ENCODE data around the gene ZDHHC8. TPM values are rescaled to one million over a fixed set of nuclear protein-coding genes. Genes with fewer than 3 reads are reported as not detected.
A peak's percentile ranks its signal among the peaks of the same experiment; 100 is the strongest.

Gene ZDHHC8
- 10 to 100 TPM; 93.5 to 99.2 TPM for total RNA-seq
- polyA plus RNA-seq, result 1 to 10 TPM; 1.4 to 4.6 (median 2.6) TPM
- total RNA-seq, result 29.0 to 62.7 (median 56.4) reads per million in 6 experiments

GRCh38 chr22:20131597-20131858 lies at the start of gene ZDHHC8:
Gene ZDHHC8 (plus strand): TSS chr22:20131804. CDS start chr22:20131948, 144 bp downstream.
- H3K27me3 Mint-ChIP-seq, result no peaks in the 10 kb centered on the region
- DNase-seq, result peak in 4 of 10 donors; percentile 27 to 64 (median 50)
- H3K4me1 Mint-ChIP-seq, result peaks cover 8 to 44% (median 33%) of the 10 kb centered on the region in 4 donors
- ATAC-seq, result peak; percentile 70 to 71
- H3K36me3 Mint-ChIP-seq, result peaks cover 0 to 12% (median 0%) of the 10 kb centered on the region in 3 donors
- no peaks in the 10 kb centered on the region for H3K9me3 Mint-ChIP-seq
- H3K4me3 Mint-ChIP-seq, result peak within 1 kb of the TSS; percentile 67 to 88 (median 72)
- POLR2A ChIA-PET, result interaction anchor here (0.6 to 3.3 kb wide), 2 partner anchors 14 to 81 kb away, joined by 7 to 14 read pairs; partner anchors contain the start of gene TRMT2A
- H3K27ac Mint-ChIP-seq, result peak within 1 kb of the TSS in 7 of 10 donors; percentile 15 to 86 (median 60)

DNA sequence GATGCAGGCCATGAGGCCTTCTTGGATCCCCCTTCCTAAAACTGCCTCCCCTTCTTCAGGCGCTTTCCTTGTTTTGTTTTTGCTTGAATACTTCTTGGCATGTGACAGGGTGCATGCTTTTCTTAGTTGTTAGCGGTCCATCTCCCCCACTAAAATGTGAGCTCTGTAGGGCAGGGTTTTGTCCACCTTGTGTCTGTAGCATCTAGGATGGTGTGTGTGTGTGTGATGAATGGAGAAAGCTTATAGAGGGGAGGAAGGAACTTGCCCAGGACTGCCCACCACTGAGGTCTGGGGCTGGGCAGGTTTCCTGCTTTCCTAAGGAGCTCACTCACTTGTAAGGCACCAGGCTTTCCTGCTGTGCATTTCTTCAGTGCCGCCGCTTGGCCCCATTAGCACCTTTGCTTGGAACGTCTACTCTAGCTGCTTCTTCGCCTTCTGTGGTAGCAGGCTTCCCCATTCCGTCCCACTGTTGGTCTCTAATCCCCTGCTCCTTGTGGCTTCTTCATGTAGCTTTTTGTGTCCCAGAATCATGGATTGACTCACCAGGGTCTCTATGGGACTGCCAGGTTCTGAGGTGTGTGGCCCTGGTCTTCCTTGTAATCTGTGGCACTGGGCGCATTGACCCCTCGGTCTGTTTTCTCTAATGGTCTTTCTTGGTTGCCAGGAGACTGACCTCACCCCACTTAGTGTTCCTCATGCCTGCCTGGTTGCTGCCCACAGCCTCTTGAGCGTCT lies 48.3 kb upstream of the ZDHHC8 start:
- Mint-ChIP-seq H3K27ac (peak overlapping the region in 9 of 10 donors; percentile 36 to 91 (median 71)), H3K36me3 (peaks cover 0 to 33% (median 7%) of the 10 kb centered on the region in 3 donors)
- POLR2A ChIA-PET, result interaction anchor here (0.7 to 2.2 kb wide), 6 partner anchors 8 to 191 kb away, joined by 3 to 7 read pairs (median 4); partner anchors contain the start of genes RANBP1, TANGO2 and TRMT2A

DNA sequence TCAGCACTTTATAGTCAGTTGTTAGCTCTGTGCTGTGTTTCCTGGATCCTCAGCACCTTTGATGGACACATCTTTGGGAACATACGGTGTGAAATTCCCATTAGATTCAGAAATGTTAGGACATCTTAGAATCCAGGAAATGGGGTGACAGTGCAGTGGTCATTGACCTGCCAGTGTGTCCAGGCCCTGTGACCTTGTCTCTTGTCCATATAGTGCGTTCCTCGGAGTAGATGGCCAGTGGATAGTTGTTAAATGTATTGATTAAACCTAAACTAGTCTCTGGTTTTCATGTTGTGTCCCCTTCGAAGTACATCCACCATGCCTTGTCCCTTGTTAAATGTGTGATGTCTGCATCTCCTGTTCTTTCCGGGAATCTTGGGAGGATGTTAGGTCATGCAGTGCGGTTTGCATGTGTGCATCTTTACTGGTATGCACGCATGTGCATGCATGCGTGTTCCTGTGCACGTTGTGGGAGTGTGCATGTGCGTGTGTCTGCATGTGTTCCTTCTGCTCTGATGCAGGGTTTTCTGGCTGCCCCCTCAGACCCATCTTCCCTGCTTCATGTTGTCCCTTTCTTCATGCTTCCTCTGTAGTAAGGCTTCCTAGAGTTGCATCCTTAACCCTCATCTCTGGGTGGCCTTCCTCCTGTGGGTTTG lies 47.6 kb upstream of the ZDHHC8 start:
- no peak for DNase-seq
- Mint-ChIP-seq H3K27me3 (no peaks in the 10 kb centered on the region), H3K4me3 (peak overlapping the region in 4 of 10 donors; percentile 31 to 74 (median 66)), H3K4me1 (peaks cover 34 to 72% (median 67%) of the 10 kb centered on the region in 4 donors), H3K27ac (peak overlapping the region in 8 of 10 donors; percentile 4 to 88 (median 64)), H3K9me3 (no peaks in the 10 kb centered on the region), H3K36me3 (peaks cover 0 to 40% (median 10%) of the 10 kb centered on the region in 3 donors)
- POLR2A ChIA-PET, result interaction anchor here (0.7 to 1.1 kb wide), 3 partner anchors 25 to 192 kb away, joined by 3 to 6 read pairs (median 3); partner anchors contain the start of gene TRMT2A
- ATAC-seq, result no peak

More for the DNA sequence above, 48.3 kb upstream of the ZDHHC8 start:
- no peak for DNase-seq
- no peaks in the 10 kb centered on the region for H3K9me3 Mint-ChIP-seq
- ATAC-seq, result no peak
- no peaks in the 10 kb centered on the region for H3K27me3 Mint-ChIP-seq
- peak overlapping the region in 9 of 10 donors; percentile 7 to 87 (median 44) for H3K4me3 Mint-ChIP-seq
- peaks cover 34 to 67% (median 64%) of the 10 kb centered on the region in 4 donors for H3K4me1 Mint-ChIP-seq

DNA sequence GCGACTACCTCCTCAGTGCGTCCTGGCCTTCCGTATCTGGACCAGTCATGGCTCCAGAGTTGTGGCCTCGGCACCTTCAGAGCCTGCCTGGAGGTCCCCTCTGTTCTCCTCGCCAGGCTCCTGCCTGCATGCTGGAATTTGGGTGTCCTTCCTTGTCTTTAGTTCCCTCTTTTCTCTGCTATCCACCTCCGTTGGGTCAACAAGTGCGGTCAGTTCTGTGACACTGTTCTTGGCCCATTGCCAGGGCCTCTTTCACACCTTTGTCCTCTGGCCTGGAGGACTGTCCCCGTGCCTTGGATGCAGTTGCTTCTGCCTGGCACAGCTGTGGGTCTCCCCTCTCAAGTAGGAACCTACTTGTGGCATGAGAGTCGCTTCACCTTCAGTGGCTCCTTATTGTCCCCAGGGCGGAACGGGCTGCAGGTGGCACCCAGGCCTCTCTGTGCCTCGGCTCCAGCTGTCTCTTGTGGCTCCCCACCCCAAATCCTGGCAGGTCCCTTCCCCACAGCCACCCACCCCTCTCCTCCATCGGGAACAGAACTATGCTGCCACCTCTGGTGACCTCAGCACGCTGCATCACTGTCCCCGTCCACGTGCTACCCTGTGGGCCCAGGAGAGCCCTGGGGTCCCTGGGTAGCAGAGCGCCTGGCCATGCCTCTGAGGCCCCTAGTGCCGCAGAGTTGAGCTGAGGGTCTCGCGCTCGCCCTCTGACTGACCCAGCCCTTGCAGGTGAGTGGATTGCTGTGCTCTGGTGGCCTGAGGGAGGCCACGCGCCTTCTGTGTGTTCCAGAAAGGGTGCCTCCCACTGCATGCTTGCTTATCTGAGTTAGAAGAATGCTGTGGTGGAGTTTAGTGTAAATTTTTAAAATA lies 46.8 kb upstream of the ZDHHC8 start:
- DNase-seq, result no peak

DNA sequence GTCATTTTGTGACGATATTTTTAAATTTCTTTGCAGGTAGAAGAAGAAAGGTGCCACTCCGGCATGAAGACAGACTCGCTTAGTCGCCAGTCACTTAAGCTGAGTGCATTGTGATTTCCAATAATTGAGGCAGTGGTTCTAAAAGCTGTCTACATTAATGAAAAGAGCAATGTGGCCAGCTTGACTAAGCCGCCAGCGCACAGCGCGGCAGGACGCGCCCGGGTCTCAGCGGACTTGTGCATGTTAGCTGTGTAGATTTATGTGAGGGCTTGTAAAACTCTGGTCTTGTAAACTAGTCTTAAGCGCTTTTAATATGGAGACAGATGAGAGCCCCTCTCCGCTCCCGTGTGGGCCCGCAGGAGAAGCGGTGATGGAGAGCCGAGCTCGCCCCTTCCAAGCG lies 46.0 kb upstream of the ZDHHC8 start:
- no peak for DNase-seq
- H3K36me3 Mint-ChIP-seq, result peaks cover 5 to 56% (median 19%) of the 10 kb centered on the region in 3 donors
- H3K27me3 Mint-ChIP-seq, result no peaks in the 10 kb centered on the region
- no peaks in the 10 kb centered on the region for H3K9me3 Mint-ChIP-seq
- H3K4me3 Mint-ChIP-seq, result no peak overlapping the region
- H3K27ac Mint-ChIP-seq, result peak overlapping the region in 2 of 10 donors; percentile 5 to 55
- ATAC-seq, result no peak
- POLR2A ChIA-PET, result no interaction called here
- H3K4me1 Mint-ChIP-seq, result peaks cover 36 to 80% (median 74%) of the 10 kb centered on the region in 4 donors

More for the DNA sequence above, 46.8 kb upstream of the ZDHHC8 start:
- Mint-ChIP-seq H3K9me3 (no peaks in the 10 kb centered on the region), H3K27ac (peak overlapping the region in 5 of 10 donors; percentile 66 to 88 (median 71)), H3K4me1 (peaks cover 34 to 73% (median 70%) of the 10 kb centered on the region in 4 donors), H3K4me3 (peak overlapping the region in 3 of 10 donors; percentile 26 to 71 (median 61)), H3K36me3 (peaks cover 0 to 48% (median 15%) of the 10 kb centered on the region in 3 donors), H3K27me3 (no peaks in the 10 kb centered on the region)
- no peak for ATAC-seq
- POLR2A ChIA-PET, result no interaction called here

GRCh38 chr22:20086101-20086599 lies 45.5 kb upstream of the ZDHHC8 start:
- Mint-ChIP-seq H3K9me3 (no peaks in the 10 kb centered on the region), H3K27ac (peak overlapping the region in 4 of 10 donors; percentile 6 to 74 (median 42)), H3K4me3 (no peak overlapping the region), H3K4me1 (peaks cover 34 to 80% (median 73%) of the 10 kb centered on the region in 4 donors), H3K27me3 (no peaks in the 10 kb centered on the region), H3K36me3 (peaks cover 8 to 60% (median 21%) of the 10 kb centered on the region in 3 donors)
- DNase-seq, result no peak
- POLR2A ChIA-PET, result interaction anchor here (0.7 kb wide), 1 partner anchor 127 kb away, joined by 3 read pairs; no protein-coding TSS in a partner anchor
- ATAC-seq, result no peak

DNA sequence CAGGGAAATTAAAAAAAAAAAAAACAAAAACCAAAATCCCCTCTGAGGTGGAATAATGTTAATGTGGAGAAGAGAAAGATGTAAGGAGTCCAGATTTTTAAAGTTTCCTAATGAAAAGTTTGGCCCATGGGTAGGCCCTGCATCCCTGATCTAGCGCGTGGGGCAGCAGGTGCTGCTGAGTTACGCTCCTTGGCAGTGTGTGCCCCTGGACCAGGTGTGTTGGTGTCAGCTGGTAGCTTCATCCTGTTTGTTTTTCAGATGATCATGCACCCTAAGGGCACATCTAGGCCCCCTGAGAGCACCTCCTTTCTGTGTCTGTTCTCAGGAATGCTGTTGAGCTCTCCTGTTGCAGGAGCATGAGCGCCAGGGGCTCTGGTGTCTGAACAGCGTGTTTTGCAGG lies 44.8 kb upstream of the ZDHHC8 start:
- peaks cover 31 to 80% (median 73%) of the 10 kb centered on the region in 4 donors for H3K4me1 Mint-ChIP-seq
- peaks cover 10 to 67% (median 24%) of the 10 kb centered on the region in 3 donors for H3K36me3 Mint-ChIP-seq
- H3K27me3 Mint-ChIP-seq, result no peaks in the 10 kb centered on the region
- H3K27ac Mint-ChIP-seq, result peak overlapping the region in 3 of 10 donors; percentile 6 to 85 (median 76)
- POLR2A ChIA-PET, result no interaction called here
- no peaks in the 10 kb centered on the region for H3K9me3 Mint-ChIP-seq
- H3K4me3 Mint-ChIP-seq, result peak overlapping the region in 2 of 10 donors; percentile 54 to 78
- DNase-seq (no peak), ATAC-seq (no peak)

DNA sequence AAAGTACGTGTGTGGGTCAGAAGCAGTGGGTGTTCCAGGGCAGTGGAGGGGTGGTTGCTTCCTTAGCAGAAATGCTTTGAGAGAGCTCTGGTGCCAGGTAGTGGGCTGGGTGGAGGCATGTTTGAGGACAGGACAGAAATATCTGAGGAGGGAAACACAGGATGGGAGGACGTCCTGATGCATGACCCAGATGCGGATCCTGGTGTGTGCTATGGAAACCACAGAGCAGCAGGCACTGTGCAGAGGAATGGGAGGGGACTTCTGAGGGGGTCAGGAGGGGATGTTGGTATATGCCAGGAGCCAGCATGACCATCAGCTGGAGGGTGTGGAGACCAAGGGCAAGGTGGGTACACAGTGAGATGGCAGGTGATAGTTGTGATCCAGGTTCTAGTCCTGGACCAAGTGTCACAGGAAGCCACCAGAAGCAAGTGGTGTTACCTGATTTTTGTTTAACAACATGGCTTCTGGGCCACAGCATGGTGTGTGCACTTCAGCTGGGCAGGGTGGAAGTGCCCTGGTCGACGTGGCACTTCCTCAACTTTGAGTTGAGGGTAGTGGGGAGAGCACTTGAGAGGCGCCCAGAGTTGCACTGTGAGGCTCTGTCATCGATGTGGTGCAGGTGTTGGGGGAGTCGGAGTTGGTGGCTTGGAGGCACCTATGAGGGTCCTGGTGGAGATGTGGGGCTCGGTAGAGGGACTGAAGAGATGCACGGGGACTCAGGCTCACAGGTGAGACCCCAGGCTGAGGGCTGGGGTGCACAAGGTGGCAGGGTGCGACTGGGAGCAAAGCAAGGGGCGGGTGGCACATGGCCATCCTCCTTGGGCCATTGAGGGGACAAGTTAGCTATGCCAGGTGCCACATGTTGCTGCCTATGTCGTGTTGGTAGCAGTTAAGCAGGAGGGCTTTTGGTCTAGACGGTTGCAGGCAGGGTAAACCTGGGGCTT lies 44.0 kb upstream of the ZDHHC8 start:
- POLR2A ChIA-PET, result interaction anchor here (0.6 kb wide), 1 partner anchor 14 kb away, joined by 3 read pairs; no protein-coding TSS in a partner anchor
- Mint-ChIP-seq H3K4me1 (peaks cover 29 to 80% (median 72%) of the 10 kb centered on the region in 4 donors), H3K27ac (peak overlapping the region in 8 of 10 donors; percentile 63 to 85 (median 77)), H3K9me3 (no peaks in the 10 kb centered on the region), H3K36me3 (peaks cover 10 to 75% (median 24%) of the 10 kb centered on the region in 3 donors), H3K4me3 (peak overlapping the region in 6 of 10 donors; percentile 11 to 78 (median 45)), H3K27me3 (no peaks in the 10 kb centered on the region)
- DNase-seq, result no peak
- no peak for ATAC-seq

- ATAC-seq, result no peak
- no peaks in the 10 kb centered on the region for H3K27me3 Mint-ChIP-seq
- H3K9me3 Mint-ChIP-seq, result no peaks in the 10 kb centered on the region
- no peak for DNase-seq
- H3K27ac Mint-ChIP-seq, result peak overlapping the region in 1 of 10 donors; percentile 15
- POLR2A ChIA-PET, result interaction anchor here (0.6 kb wide), 1 partner anchor 14 kb away, joined by 3 read pairs; no protein-coding TSS in a partner anchor
- H3K4me3 Mint-ChIP-seq, result peak overlapping the region in 1 of 10 donors; percentile 78
- peaks cover 10 to 82% (median 24%) of the 10 kb centered on the region in 3 donors for H3K36me3 Mint-ChIP-seq
- H3K4me1 Mint-ChIP-seq, result peaks cover 26 to 75% (median 67%) of the 10 kb centered on the region in 4 donors
Observed at GRCh38 chr22:20088263-20088648, 43.3 kb upstream of the ZDHHC8 start.

DNA sequence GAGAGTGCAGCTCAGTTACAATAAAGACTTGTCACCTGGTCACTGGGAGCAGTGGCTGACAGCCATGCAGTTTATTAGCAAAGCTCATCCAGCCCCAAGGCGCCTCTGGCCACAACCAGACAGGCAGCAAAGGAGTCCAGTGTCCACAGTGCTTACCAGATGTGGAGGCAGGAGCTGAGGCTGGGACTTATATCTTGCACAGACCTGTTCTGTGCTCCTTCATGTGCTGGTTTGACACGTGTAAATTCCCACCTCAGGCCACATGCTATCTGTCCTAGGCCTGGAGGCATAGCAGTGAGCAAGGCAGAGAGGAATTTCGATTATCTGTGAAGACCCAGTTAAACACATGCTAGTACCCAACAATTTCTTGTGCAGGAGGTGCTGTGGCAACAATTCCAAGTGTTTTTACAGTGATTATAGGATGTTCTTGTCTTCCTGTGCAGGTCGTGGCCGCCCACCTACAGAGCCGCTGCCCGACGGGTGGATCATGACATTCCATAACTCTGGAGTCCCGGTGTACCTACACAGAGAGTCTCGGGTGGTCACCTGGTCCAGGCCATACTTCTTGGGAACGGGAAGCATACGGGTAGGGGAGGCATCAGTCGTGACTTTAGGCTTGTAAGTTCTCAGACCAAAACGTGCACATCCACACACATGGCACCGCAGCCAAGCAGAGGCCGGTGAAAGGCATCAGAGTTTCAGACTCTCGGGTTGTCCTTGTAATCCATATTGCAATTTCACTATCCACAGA lies 42.2 kb upstream of the ZDHHC8 start:
- peak overlapping the region in 8 of 10 donors; percentile 17 to 90 (median 60) for H3K27ac Mint-ChIP-seq
- POLR2A ChIA-PET, result interaction anchor here (0.6 to 1.8 kb wide), 2 partner anchors 8 to 68 kb away, joined by 3 to 5 read pairs; partner anchors contain the start of gene TANGO2

More for the DNA sequence above, 42.2 kb upstream of the ZDHHC8 start:
- ATAC-seq (no peak), DNase-seq (no peak)
- peaks cover 10 to 89% (median 26%) of the 10 kb centered on the region in 3 donors for H3K36me3 Mint-ChIP-seq
- peaks cover 16 to 75% (median 60%) of the 10 kb centered on the region in 4 donors for H3K4me1 Mint-ChIP-seq
- no peaks in the 10 kb centered on the region for H3K9me3 Mint-ChIP-seq
- H3K4me3 Mint-ChIP-seq, result peak overlapping the region in 2 of 10 donors; percentile 48 to 55
- H3K27me3 Mint-ChIP-seq, result no peaks in the 10 kb centered on the region
